Activated T-cell treated with anti-CD3 and anti-CD28 coated beads for 1 hour (primary cell): Measurements from ENCODE around the gene MAP4K3.

Source experiments
- DNase-seq: peaks from one replicate; pipeline ENCODE4 v3.0.0-alpha.2; 2020; ENCODE audit warnings: low read depth

The MAP4K3 gene

DNA sequence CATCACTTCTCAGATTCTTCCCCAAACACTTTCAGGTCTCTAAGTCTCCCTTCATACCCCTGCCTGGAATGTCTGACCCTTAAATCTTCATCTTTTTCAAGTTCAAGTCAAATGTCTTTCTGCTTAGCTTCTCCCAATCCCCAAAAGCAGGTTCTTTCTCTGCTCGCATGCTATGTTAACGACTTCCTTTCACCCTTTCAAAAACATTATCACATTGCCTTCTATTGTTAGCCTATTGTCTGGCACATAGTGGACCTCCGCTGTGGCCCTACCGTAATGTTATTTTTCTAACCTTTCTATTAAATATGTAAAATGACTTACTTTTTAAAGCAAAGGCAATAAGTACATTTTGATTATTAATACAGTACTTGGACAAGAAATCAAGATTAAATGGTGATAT is 195.5 kb downstream of the MAP4K3 start:
- no peak for DNase-seq

DNA sequence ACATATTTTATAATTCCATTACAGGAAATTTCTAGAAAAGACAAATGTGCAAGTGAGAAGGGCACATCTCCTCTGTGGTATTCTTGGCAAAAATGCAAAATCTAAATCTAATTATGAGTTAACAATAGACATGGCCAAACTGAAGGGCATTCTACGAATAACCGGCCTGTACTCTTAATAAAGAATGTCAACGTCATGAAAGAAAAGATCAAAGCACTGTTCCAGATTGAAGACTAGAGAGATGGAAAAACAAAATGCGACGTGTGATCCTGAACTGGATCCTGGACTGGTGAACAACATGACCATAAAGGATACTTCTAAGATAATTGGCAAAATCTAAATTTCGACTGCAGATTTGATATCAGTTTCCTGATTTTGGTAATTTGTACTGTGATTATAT is 196.3 kb downstream of the MAP4K3 start:
- no peak for DNase-seq

DNA sequence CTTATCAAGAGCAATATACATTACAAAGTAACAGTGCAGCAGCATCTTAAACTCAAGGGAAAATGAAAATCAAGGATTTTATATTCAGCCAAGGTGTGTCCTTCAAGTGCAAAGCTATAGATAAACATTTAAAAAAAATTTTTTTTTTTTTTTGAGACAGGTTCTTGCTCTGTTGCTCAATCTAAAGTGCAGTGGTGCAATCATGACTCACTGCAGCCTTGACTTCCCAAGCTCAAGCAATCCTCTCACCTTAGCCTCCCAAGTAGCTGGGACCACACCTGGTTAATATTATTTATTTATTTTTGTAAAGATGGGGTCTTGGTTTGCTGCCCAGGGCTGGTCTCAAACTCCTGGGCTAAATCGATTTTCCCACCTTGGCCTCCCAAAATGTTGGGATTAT is 202.3 kb downstream of the MAP4K3 start:
- DNase-seq, result no peak

DNA sequence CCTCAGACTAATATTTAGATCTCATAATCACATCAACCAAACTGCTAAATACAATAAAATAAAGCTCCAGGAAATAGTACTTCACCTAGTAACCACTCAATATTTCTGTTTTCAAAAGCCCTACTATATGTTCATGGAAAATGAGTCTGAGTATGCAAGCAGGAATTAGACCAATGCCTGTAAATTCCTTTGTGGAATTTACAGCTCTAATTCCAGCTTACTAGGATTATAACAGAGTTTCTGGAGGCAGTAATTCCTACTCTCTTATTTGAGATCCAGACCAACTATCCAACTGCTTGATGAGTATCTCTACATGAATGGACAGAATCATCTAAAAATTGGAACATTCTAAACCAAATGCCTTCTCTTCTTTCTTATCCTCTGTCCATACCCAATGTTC is 204.9 kb downstream of the MAP4K3 start:
- DNase-seq, result no peak

DNA sequence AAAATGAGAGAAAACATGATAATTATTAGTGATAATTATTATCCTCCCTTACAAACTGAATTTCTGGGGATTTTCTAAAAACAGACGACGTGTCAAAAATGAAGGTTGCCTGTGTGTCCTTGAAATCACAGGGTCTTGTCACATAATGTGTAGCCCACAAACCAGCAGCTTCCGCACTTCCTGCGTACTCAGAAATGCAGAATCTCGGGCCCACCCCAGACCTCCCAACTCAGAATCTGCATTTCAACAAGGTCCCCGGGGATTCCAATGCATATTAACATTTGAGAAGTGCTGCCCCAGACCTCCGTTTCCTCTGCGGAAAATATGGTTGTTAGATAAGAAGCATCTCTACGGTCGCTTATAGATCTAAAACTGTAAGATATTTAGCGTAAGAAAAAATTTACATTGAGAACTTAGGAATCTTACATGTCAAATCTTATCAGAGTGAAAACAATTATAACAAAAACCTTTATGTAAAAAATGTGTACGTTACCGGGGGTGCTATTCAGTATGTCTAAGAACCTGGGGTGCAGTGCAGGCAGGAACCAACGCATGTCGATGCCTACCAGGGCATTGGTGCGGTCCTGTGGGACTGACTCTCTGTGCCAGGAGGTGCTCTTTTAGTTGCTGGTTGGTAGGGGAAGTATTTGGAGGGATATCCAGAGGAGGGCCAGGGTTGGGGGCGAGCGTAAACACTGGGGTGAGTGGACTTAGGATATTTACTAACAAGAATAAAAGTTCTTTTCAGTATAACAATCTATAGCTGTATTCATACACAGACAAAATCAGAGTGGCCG is 208.5 kb downstream of the MAP4K3 start:
- no peak for DNase-seq

DNA sequence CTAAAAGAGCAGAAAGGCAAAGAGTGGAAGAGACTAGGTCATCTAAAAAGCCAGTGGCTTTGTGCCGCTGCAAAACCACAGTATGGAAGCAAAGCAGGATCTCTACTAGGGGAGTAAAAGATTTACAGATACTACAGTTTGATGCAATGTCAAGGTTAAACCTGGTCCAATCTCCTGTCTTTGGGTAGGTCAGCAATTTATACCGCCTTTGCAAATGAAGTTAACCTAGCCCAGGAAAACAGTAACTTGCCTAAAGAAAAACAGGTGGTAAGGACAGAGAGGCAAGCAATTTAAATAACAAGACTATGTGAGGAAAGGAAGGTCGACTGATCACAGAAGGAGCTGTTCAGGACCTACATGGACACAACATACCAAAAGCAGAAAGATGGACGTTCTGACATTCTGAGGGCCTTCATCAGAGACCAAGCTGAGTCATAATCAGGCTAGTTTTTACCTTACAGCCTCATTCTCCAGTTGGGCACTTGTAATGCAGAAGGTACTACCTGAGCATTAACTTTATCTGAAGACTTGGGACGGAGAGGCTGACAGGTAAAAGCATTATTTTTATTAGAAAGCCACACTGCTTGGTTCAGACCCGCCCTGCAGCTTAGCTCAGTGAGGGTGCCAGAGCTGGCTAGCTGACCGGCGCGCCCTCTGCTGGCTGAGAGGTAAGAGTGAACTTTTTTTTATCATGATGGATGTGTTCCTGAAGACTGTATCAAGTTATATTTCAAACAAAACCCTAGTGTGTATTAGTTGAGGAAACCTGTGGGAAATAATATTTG is 209.3 kb downstream of the MAP4K3 start:
- DNase-seq, result peak; percentile 77

DNA sequence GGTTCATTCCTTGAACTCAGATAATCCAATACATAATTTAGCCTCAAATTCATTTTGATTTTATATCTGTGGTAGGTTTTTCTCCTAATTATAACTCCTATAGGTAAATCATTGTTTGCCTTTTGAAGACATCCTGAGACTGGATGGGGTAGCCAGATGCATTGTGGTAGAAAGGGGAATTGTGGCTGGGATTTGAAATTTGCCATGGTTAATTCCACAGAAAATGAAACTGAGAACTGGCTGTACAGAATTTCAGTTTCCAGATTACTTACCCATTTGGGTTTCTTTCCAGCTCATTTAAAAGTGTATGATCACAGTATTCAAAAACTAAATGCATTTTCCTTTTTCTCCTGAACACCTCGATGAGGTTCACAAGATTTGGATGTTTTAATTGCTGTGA is 211.5 kb downstream of the MAP4K3 start:
- DNase-seq, result no peak

DNA sequence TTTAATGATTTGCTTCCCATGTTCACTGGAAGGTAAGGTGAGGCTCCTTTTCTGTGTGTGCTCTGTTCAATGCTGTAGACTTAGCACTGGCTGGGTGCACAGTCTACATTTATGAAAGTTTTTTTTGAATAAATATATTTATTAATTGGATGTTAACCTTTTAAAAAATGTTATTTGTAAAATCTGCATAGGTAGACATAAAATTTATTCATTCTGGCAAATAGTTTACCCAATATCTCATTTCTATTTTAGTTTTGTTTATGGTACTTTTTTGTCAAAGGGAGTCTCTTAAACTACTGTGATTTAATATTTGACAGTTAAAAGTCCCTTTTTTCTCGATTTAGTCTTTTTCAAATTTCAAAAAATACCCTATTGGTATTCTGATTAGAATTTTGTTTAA is 213.2 kb downstream of the MAP4K3 start:
- no peak for DNase-seq

DNA sequence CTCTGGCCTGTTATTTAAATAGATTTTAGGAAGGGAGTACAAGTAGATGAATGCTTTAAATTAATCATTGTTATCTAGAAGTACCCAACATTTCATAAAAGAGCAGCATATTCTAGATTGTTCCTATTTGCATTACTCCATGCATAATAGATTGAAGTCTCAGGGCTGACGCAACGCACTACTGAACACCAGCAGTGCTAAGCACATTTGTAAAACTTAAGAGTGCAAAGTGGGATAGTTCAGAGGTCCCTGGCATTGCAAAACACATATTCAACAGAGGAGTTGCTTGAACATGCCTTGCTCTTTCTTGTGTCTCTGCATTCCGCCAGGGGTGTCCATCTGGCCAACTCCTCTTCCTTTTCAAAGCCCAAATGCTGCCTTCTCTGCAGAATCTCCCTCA is 215.6 kb downstream of the MAP4K3 start:
- DNase-seq, result no peak

DNA sequence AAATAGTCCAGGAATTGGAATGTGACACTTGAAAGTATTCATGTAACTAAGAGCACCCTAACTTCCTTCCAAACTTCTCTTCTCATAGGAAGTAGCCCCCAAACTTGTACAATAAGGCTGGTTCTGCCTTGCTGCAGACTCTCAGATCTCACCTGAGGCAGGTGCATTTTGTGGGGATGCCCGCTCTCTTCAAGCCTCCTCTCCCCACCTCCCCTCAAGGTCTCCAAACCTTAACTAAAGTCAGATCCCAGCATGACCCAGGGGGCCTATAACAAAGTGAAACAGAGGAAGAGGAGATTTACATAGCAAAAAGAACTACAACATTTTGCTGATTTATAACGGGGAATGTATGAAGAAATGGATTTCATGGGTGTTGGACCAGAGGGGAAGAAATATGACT is 216.9 kb downstream of the MAP4K3 start:
- no peak for DNase-seq

DNA sequence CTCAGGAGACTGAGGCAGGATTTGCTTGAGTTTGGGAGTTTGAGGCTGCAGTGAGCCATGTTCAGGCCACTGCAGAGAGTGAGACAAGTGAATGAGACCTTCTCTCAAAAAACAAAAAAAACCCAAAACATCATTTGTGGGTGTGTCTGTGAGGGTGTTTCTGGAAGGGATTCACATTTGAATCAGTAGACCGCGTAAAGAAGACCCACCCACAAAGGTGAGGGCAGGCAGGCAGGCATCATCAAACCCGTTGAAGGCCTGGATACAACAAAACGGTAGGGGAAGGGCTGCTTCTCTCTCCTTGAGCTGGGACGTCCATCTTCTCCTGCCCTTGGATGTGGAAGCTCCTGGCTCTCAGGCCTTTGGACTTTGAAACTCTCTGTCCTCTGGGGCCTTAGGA is 218.7 kb downstream of the MAP4K3 start:
- no peak for DNase-seq

DNA sequence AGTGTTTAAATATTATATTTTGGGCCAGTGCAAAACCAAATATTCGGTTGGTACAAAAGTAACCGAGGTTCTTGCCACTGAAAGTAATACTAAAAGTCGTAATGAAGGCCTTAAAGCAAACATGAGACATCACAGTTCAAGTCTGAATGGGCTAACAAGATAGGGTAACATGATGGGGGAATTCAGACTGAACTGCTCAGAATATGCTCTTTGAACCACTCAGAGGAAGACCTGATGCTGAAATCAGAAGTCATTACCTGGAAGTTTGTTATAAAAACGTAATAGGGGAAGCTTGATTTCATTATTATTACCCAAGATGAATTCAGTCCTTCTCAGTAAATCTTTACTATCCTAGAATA is 219.9 kb downstream of the MAP4K3 start:
- DNase-seq, result no peak

DNA sequence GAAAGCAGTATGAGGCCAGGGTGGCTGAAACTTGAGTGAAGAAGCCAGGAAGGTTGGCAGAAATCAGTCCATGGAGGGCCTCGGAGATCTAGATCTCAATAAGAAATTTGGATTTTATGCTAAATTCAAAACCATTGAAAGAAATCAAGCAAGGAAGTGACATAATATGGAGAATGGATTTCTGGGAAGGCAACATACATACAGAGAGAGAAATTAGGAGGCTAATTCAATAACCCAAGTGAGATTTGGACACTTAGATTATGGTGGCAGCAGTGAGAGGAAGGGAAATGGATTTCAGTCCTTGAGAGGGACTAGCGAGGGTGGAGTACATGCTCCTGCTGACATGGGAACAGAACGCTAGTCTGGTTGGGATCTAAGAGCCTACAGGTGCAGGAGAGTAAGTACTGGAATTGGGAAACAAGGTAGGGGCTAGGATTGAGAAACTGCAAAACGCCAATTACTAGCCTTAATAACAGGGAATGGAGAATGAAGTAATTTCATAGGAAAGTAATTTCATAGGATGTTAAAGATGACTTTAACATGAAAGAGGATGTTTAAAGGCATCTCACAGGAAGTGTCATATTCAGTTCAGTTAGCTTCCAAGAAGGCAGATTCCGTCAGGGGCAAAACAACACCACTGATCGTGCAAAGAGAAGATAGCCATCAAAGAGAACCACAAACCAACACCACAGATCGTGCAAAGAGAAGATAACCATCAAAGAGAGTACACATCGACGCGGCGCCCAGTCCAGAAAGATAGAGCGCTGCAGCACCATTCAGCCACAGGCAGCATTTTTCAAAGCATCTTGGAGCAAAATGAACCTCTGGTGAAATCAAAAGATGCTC is 220.5 kb downstream of the MAP4K3 start:
- peak; percentile 44 for DNase-seq

DNA sequence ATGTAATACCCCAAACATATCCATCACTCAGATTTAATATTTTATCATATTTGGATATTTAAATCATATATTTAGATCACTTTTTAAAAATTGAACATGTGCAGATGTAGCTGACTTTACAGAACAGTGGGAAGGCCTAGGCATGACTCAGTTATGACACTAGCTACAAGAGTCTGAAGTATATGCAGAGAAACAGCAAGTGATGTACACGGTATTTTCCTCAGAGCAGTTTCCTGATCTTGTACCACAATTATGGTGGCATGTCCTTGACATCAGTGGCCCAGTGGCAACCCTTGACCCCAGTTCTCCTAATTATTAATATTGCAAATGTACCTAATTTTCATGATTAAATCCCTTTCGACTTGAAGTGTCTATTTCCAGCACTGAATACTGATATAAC is 221.5 kb downstream of the MAP4K3 start:
- DNase-seq, result no peak

DNA sequence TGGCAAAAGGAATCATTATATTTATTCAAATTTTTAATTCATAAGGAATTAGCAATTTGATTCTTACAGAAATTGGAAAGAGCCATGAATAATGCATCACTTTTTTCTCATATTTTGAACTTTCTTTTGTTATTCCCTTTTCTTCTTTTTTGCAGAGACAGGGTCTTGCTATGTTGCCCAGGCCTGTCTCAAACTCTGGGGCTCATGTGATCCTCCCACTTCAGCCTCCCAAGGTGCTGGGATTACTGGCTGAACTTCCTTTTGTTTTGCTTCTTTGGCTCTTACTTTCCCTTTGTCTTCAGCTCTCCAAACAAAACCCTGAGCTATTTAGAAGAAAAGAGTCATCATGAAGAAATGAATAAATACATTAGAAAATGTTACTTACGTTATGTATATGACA is 224.1 kb downstream of the MAP4K3 start:
- DNase-seq, result no peak

DNA sequence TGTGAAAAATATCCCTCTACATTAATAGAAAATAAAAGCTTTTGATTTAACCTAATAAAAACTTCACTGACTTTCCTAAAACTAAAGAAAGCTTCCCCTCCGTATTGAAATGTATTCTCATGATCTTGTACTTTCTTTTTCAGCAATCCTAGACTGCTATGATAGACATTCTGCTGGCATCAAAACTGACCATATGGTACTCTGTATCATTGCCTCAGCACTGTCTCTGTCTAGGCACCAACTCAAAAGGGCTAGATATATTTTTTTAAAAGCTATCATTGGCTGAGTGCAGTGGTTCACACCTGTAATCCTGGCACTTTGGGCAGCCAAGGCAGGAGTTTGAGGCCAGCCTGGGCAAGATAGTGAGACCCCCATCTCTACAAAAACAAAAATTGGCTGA is 226.2 kb downstream of the MAP4K3 start:
- no peak for DNase-seq

DNA sequence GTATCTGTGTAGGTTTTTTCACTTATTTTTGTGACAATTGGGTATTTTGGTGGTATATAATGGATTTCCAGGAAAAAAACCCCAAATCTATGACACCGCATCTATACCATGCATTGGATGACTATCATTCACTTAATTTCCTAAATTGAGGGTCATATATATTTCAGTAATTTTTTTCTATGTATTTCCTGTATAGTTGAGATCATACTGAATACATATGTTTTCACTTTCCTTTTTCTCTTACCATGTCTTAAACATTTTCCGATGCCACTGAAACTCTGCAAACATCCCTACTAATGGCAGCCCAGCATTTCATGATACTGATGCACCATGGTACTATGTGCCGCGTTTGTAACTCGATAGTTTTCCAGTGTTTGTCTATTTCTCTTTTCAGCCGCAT is 233.7 kb downstream of the MAP4K3 start:
- DNase-seq, result no peak

DNA sequence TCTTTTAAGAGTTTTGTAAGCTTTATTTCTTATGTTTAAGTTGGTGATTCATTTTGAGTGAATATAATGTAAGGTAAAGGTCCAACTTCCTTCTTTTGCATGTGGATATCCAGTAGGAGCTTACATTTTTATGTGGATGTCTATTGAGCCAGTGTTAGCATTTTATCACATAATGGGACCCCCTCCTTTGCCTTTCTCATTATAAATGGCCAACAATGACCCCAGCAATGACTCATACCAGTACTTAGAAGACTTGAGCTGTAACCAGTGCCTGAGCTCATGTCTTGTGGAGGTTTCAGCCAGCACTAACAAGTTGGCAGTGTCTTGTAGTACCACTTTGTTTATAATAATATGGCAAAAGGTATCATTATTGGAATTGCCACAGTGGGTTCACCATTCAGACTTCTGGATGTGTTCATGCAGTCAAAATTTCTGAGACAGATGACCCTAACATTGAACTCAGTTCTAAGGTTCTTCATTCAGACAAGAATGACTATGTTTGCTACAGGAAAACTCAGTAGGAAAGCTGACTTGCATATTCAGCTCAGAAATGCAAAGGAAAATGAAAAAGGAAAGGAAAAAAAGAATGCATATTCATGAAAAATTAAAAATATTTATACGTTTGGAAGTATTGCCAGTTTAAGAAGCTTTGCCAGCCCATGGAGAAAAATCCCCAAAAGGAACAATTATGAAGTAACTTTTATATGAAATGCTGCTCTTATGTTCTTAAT is 234.3 kb downstream of the MAP4K3 start:
- no peak for DNase-seq
